Nephron progenitor cell (in vitro differentiated cells): ENCODE data around the gene HYCC2.
A peak's percentile ranks its signal among the peaks of the same experiment; 100 is the strongest.
"Not testable (repeated sequence)": the region's sequence is repeated elsewhere in the genome, so short reads cannot be mapped to it uniquely, and the experiment has no call there.

Experiments used
- DNase-seq: peaks from one replicate; pipeline ENCODE4 v3.0.0; 2021
- H3K27ac Mint-ChIP-seq: 2 replicates; pipeline ENCODE4 v1.8.0; 2021; ENCODE audit warnings: mild to moderate bottlenecking, moderate library complexity, mixed read lengths
- H3K27me3 Mint-ChIP-seq: 2 replicates; pipeline ENCODE4 v1.8.0; 2021; ENCODE audit warnings: mild to moderate bottlenecking, low read depth, mixed read lengths; ENCODE audit not compliant: poor library complexity
- H3K36me3 Mint-ChIP-seq: 2 replicates; pipeline ENCODE4 v1.8.0; 2021; ENCODE audit warnings: low read depth, mixed read lengths
- H3K4me1 Mint-ChIP-seq: 2 replicates; pipeline ENCODE4 v1.8.0; 2021; ENCODE audit warnings: mixed read lengths
- H3K4me3 Mint-ChIP-seq: 2 replicates; pipeline ENCODE4 v1.8.0; 2021; ENCODE audit warnings: mild to moderate bottlenecking, moderate library complexity, mixed read lengths
- H3K9me3 Mint-ChIP-seq: 2 replicates; pipeline ENCODE4 v1.8.0; 2021; ENCODE audit warnings: mild to moderate bottlenecking, moderate library complexity, mixed read lengths
- CTCF ChIP-seq: fragments of 200-600 bp; sonication (generic); IDR thresholded peaks from 2 replicates; pipeline ENCODE4 v1.5.0; 2021; ENCODE audit warnings: antibody characterized with exemption

Gene HYCC2

GRCh38 chr2:201084863-201085262, 13.4 kb upstream of the HYCC2 start:
- no peak for DNase-seq
- no peak for TF ChIP-seq CTCF
- no peak overlapping the region for H3K27ac Mint-ChIP-seq
- H3K27me3 Mint-ChIP-seq, result no peaks in the 10 kb centered on the region
- peaks cover 59% of the 10 kb centered on the region for H3K36me3 Mint-ChIP-seq
- H3K9me3 Mint-ChIP-seq, result no peaks in the 10 kb centered on the region
- no peak overlapping the region for H3K4me3 Mint-ChIP-seq
- no peaks in the 10 kb centered on the region for H3K4me1 Mint-ChIP-seq

DNA sequence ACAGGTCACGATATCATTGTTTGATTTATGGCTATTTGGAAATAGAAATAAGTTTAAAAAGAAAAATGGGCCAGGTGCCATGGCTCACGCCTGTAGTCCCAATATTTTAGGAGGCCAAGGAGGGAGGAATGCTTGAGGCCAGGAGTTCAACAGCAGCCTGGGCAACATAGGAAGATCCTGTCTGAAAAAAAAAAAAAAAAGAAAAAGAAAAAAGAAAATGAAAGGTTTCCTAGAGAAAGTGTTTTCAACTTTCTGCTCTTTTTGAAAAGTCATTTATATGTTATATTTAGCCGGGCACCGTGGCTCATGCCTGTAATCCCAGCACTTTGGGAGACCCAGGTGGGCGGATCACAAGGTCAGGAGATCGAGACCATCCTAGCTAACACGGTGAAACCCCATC, 3.5 kb upstream of the HYCC2 start:
- no peaks in the 10 kb centered on the region for H3K27me3 Mint-ChIP-seq
- no peak for TF ChIP-seq CTCF

GRCh38 chr2:201073071-201073470, 1.6 kb upstream of the HYCC2 start:
- Mint-ChIP-seq H3K4me1 (peaks cover 44% of the 10 kb centered on the region), H3K36me3 (no peaks in the 10 kb centered on the region), H3K27ac (no peak overlapping the region), H3K4me3 (peak overlapping the region; percentile 98), H3K9me3 (no peaks in the 10 kb centered on the region), H3K27me3 (no peaks in the 10 kb centered on the region)
- TF ChIP-seq CTCF, result no peak
- DNase-seq, result no peak

More for the DNA sequence above, 3.5 kb upstream of the HYCC2 start:
- no peaks in the 10 kb centered on the region for H3K9me3 Mint-ChIP-seq
- peaks cover 7% of the 10 kb centered on the region for H3K36me3 Mint-ChIP-seq
- peaks cover 29% of the 10 kb centered on the region for H3K4me1 Mint-ChIP-seq
- H3K4me3 Mint-ChIP-seq, result no peak overlapping the region
- no peak for DNase-seq
- no peak overlapping the region for H3K27ac Mint-ChIP-seq

- peaks cover 44% of the 10 kb centered on the region for H3K4me1 Mint-ChIP-seq
- no peak for TF ChIP-seq CTCF
- DNase-seq, result no peak
- peak overlapping the region; percentile 98 for H3K4me3 Mint-ChIP-seq
- no peaks in the 10 kb centered on the region for H3K27me3 Mint-ChIP-seq
- peak overlapping the region; percentile 89 for H3K27ac Mint-ChIP-seq
- no peaks in the 10 kb centered on the region for H3K9me3 Mint-ChIP-seq
- H3K36me3 Mint-ChIP-seq, result no peaks in the 10 kb centered on the region
Observed at GRCh38 chr2:201072201-201072530, 695 bp upstream of the HYCC2 start.

DNA sequence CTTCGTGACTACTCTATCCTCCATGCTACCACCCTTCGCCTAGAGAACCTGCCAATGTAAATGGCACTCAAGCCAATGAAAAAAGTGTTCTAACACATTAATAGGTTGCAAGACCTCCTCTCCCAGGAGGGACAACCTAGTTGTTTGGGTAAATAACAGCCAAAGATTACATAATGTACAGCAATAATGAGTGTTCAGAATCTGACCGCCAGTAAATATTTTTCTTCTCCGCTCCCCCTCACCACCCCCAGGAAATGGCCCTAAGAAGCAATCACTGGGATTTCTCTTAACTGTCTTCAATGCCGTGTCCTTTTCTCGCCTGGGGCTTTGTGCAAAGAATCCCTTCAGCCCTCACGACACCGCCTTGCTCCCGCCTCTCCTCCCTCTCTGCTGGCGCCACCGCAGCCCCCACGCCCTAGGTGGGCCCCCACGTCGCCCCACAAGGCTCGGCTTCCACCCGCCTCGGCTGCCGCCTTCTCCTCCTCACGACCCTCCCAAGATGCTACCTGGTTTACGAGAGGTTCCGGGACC, 458 bp downstream of the HYCC2 start:
- H3K27me3 Mint-ChIP-seq, result peaks cover 1% of the 10 kb centered on the region
- H3K4me1 Mint-ChIP-seq, result peaks cover 44% of the 10 kb centered on the region
- no peaks in the 10 kb centered on the region for H3K36me3 Mint-ChIP-seq
- H3K4me3 Mint-ChIP-seq, result peak overlapping the region; percentile 98
- H3K27ac Mint-ChIP-seq, result peak overlapping the region; percentile 89
- no peaks in the 10 kb centered on the region for H3K9me3 Mint-ChIP-seq
- no peak for DNase-seq
- TF ChIP-seq CTCF, result no peak

GRCh38 chr2:201064797-201065329, 6.6 kb downstream of the HYCC2 start:
- H3K27me3 Mint-ChIP-seq, result peaks cover 4% of the 10 kb centered on the region

GRCh38 chr2:201063516-201063915, 8.0 kb downstream of the HYCC2 start:
- not testable (repeated sequence) for H3K4me3 Mint-ChIP-seq, H3K27me3 Mint-ChIP-seq, H3K9me3 Mint-ChIP-seq, DNase-seq, H3K27ac Mint-ChIP-seq, H3K4me1 Mint-ChIP-seq
- peaks cover 18% of the 10 kb centered on the region for H3K36me3 Mint-ChIP-seq

More at GRCh38 chr2:201064797-201065329, 6.6 kb downstream of the HYCC2 start:
- H3K27ac Mint-ChIP-seq, result no peak overlapping the region
- H3K36me3 Mint-ChIP-seq, result peaks cover 18% of the 10 kb centered on the region
- no peak for DNase-seq
- no peaks in the 10 kb centered on the region for H3K9me3 Mint-ChIP-seq
- peaks cover 15% of the 10 kb centered on the region for H3K4me1 Mint-ChIP-seq
- TF ChIP-seq CTCF, result no peak
- no peak overlapping the region for H3K4me3 Mint-ChIP-seq
